HepG2 (cell line): Measurements from ENCODE around the gene AJM1.

Source experiments
- FOXM1 ChIP-seq: sonication (generic); formaldehyde crosslinking; IDR thresholded peaks from 2 replicates; pipeline ENCODE4 v1.5.0; 2020; ENCODE audit warnings: missing genetic modification reagents
- POLR2A ChIP-seq, 2 experiments: IDR thresholded peaks; 2 replicates each; pipeline ENCODE4 v1.6.1; 2011; ENCODE audit warnings: low read depth in 2 of 2, low read length in 2 of 2, mild to moderate bottlenecking in 1 of 2, moderate library complexity in 1 of 2; ENCODE audit not compliant: insufficient read depth in 1 of 2
- SP2 ChIP-seq: sonication (generic); formaldehyde crosslinking; IDR thresholded peaks from 2 replicates; pipeline ENCODE4 v1.5.1; 2020; ENCODE audit warnings: mild to moderate bottlenecking, missing genetic modification reagents
- USF2 ChIP-seq, 2 experiments: sonication (generic) in 1 of 2; formaldehyde crosslinking in 1 of 2; IDR thresholded peaks; 2 replicates each; pipeline versions ENCODE4 v1.5.1 to v1.6.1; 2011 to 2020; ENCODE audit warnings: borderline replicate concordance in 1 of 2, low read depth in 1 of 2, low read length in 1 of 2, mild to moderate bottlenecking in 1 of 2, missing genetic modification reagents in 1 of 2, moderate library complexity in 1 of 2
- YY1 ChIP-seq: IDR thresholded peaks from 2 replicates; pipeline ENCODE4 v1.6.1; 2011; ENCODE audit warnings: low read length, low read depth, moderate library complexity, mild to moderate bottlenecking; ENCODE audit not compliant: insufficient read depth, insufficient replicate concordance
- ZFYVE20 ChIP-seq: sonication (generic); formaldehyde crosslinking; IDR thresholded peaks from 2 replicates; pipeline ENCODE4 v1.8.0; 2023; ENCODE audit warnings: low read depth, mild to moderate bottlenecking, moderate library complexity, missing genetic modification reagents, borderline replicate concordance
- ZMYM2 ChIP-seq: sonication (generic); formaldehyde crosslinking; IDR thresholded peaks from 2 replicates; pipeline ENCODE4 v1.8.0; 2022; ENCODE audit warnings: mild to moderate bottlenecking, missing genetic modification reagents
- ZNF263 ChIP-seq: sonication (generic); formaldehyde crosslinking; IDR thresholded peaks from 2 replicates; pipeline ENCODE4 v1.4.0; 2020; ENCODE audit warnings: missing genetic modification reagents
- ZNF441 ChIP-seq: sonication (generic); formaldehyde crosslinking; IDR thresholded peaks from 2 replicates; pipeline ENCODE4 v1.7.0; 2021; ENCODE audit warnings: missing genetic modification reagents, borderline replicate concordance

- TF ChIP-seq USF2 (IDR thresholded peaks at IDR 0.05; ENCODE audit: low read depth, low read length) (no peak), USF2 (CRISPR knock-in tag; IDR thresholded peaks at IDR 0.05; ENCODE audit: borderline replicate concordance) (no peak), FOXM1 (CRISPR knock-in tag) (no peak), POLR2A (IDR thresholded peaks at IDR 0.05; ENCODE audit: insufficient read depth in 1 of 2, low read depth in 2 of 2, low read length in 2 of 2) (no peak), SP2 (CRISPR knock-in tag) (no peak), ZFYVE20 (no peak), ZNF263 (CRISPR knock-in tag) (no peak), YY1 (no peak), ZMYM2 (no peak), ZNF441 (CRISPR knock-in tag) (no peak)
Measured at GRCh38 chr9:136890661-136891060, 48.4 kb downstream of the AJM1 start.
